DOHH2 (cell line): Measurements from ENCODE around the gene ZNF514.
A peak's percentile ranks its signal among the peaks of the same experiment; 100 is the strongest.
"Not testable (repeated sequence)": the region's sequence is repeated elsewhere in the genome, so short reads cannot be mapped to it uniquely, and the experiment has no call there.

Source experiments
- H3F3A ChIP-seq: fragments of 200-600 bp; sonication (generic), shearing (Covaris generic); 2 replicates; pipeline ENCODE4 v1.6.0; 2016; ENCODE audit warnings: antibody characterized with exemption, mild to moderate bottlenecking; ENCODE audit not compliant: control insufficient read depth, insufficient read depth
- H3K27ac ChIP-seq: fragments of 200-600 bp; sonication (generic); 2 replicates; pipeline ENCODE4 v1.5.1; 2014; ENCODE audit warnings: low read depth, mild to moderate bottlenecking, low read length, moderate library complexity
- H3K27me3 ChIP-seq: fragments of 200-600 bp; sonication (generic); 2 replicates; pipeline ENCODE4 v1.6.1; 2014; ENCODE audit warnings: mild to moderate bottlenecking, low read length, mixed read lengths; ENCODE audit not compliant: control insufficient read depth
- H3K36me3 ChIP-seq: fragments of 200-600 bp; sonication (generic); 2 replicates; pipeline ENCODE4 v1.6.1; 2014; ENCODE audit warnings: mild to moderate bottlenecking, low read length, moderate library complexity, mixed read lengths; ENCODE audit not compliant: control insufficient read depth
- H3K4me1 ChIP-seq: fragments of 200-600 bp; sonication (generic); 2 replicates; pipeline ENCODE4 v1.6.1; 2014; ENCODE audit warnings: mild to moderate bottlenecking, low read length, mixed read lengths; ENCODE audit not compliant: control insufficient read depth
- H3K4me2 ChIP-seq: fragments of 200-600 bp; sonication (generic); 2 replicates; pipeline ENCODE4 v1.6.0; 2014; ENCODE audit warnings: mild to moderate bottlenecking, low read length, moderate library complexity
- H3K4me3 ChIP-seq: fragments of 200-600 bp; sonication (generic); 2 replicates; pipeline ENCODE4 v1.5.1; 2014; ENCODE audit warnings: mild to moderate bottlenecking, low read length, mixed read lengths
- H3K79me2 ChIP-seq: fragments of 200-600 bp; sonication (generic); 2 replicates; pipeline ENCODE4 v1.6.1; 2014; ENCODE audit warnings: mild to moderate bottlenecking, low read length, mixed read lengths; ENCODE audit not compliant: control insufficient read depth
- H3K9me2 ChIP-seq: fragments of 200-600 bp; sonication (generic); replicated peaks from 2 replicates; pipeline ENCODE4 v1.6.1; 2014; ENCODE audit warnings: mild to moderate bottlenecking, low read length, mixed read lengths; ENCODE audit not compliant: control insufficient read depth
- H3K9me3 ChIP-seq: fragments of 200-600 bp; sonication (generic); 2 replicates; pipeline ENCODE4 v1.6.1; 2014; ENCODE audit warnings: antibody characterized with exemption, low read length, mixed read lengths; ENCODE audit not compliant: control insufficient read depth, insufficient read depth
- H4K20me1 ChIP-seq: fragments of 200-600 bp; sonication (generic); 2 replicates; pipeline ENCODE4 v1.6.0; 2014; ENCODE audit warnings: low read depth, mild to moderate bottlenecking, antibody characterized with exemption, low read length, moderate library complexity; ENCODE audit not compliant: control insufficient read depth, insufficient read depth
- CTCF ChIP-seq: fragments of 200-600 bp; sonication (generic); IDR thresholded peaks from one replicate; pipeline ENCODE4 v1.5.1; 2014; ENCODE audit warnings: antibody characterized with exemption, mild to moderate bottlenecking, low read depth, low read length; ENCODE audit not compliant: poor library complexity, severe bottlenecking
- EZH2phosphoT487 ChIP-seq: fragments of 200-600 bp; sonication (generic); IDR thresholded peaks from 2 replicates; pipeline ENCODE4 v1.6.1; 2017; ENCODE audit warnings: borderline replicate concordance, mild to moderate bottlenecking, antibody characterized with exemption, low read length, moderate library complexity, mixed read lengths

Gene ZNF514

GRCh38 chr2:95206096-95206495 is 46.4 kb upstream of the ZNF514 start:
- Histone ChIP-seq H3K9me2 (no peaks in the 10 kb centered on the region), H3K4me3 (peak overlapping the region; percentile 89), H3K36me3 (peaks cover 2% of the 10 kb centered on the region), H3K27me3 (no peaks in the 10 kb centered on the region), H3F3A (no peaks in the 10 kb centered on the region), H3K9me3 (peaks cover 10% of the 10 kb centered on the region; the same call in 1 of the 2 replicates), H3K27ac (no peak overlapping the region), H4K20me1 (no peaks in the 10 kb centered on the region), H3K79me2 (no peaks in the 10 kb centered on the region; the same call in 1 of the 2 replicates), H3K4me2 (peak overlapping the region; percentile 71), H3K4me1 (peaks cover 14% of the 10 kb centered on the region)
- no peak for TF ChIP-seq EZH2phosphoT487
- TF ChIP-seq CTCF, result no peak

GRCh38 chr2:95204396-95204795 is 44.7 kb upstream of the ZNF514 start:
- no peaks in the 10 kb centered on the region for H3K27me3 ChIP-seq

GRCh38 chr2:95203911-95204310 is 44.3 kb upstream of the ZNF514 start:
- H3F3A ChIP-seq, result no peaks in the 10 kb centered on the region
- no peaks in the 10 kb centered on the region for H4K20me1 ChIP-seq
- H3K79me2 ChIP-seq, result no peaks in the 10 kb centered on the region; the same call in 1 of the 2 replicates
- peaks cover 14% of the 10 kb centered on the region for H3K4me1 ChIP-seq
- no peaks in the 10 kb centered on the region for H3K9me2 ChIP-seq
- H3K36me3 ChIP-seq, result no peaks in the 10 kb centered on the region
- no peaks in the 10 kb centered on the region for H3K27me3 ChIP-seq
- peaks cover 3% of the 10 kb centered on the region; the same call in 1 of the 2 replicates for H3K9me3 ChIP-seq
- H3K4me3 ChIP-seq, result no peak overlapping the region
- TF ChIP-seq CTCF (no peak), EZH2phosphoT487 (no peak)
- H3K27ac ChIP-seq, result no peak overlapping the region
- no peak overlapping the region for H3K4me2 ChIP-seq

More at GRCh38 chr2:95204396-95204795, 44.7 kb upstream of the ZNF514 start:
- Histone ChIP-seq H3K9me3 (peaks cover 4% of the 10 kb centered on the region; the same call in 1 of the 2 replicates), H3K27ac (no peak overlapping the region), H3K4me1 (peaks cover 14% of the 10 kb centered on the region), H3K36me3 (no peaks in the 10 kb centered on the region), H4K20me1 (no peaks in the 10 kb centered on the region), H3K79me2 (no peaks in the 10 kb centered on the region; the same call in 1 of the 2 replicates), H3K4me2 (no peak overlapping the region), H3F3A (no peaks in the 10 kb centered on the region), H3K4me3 (no peak overlapping the region), H3K9me2 (no peaks in the 10 kb centered on the region)
- no peak for TF ChIP-seq CTCF
- no peak for TF ChIP-seq EZH2phosphoT487

- H3K27me3 ChIP-seq, H3K4me3 ChIP-seq, H3F3A ChIP-seq, H3K9me3 ChIP-seq, H3K36me3 ChIP-seq, H3K4me1 ChIP-seq, H4K20me1 ChIP-seq, H3K79me2 ChIP-seq, H3K27ac ChIP-seq, H3K9me2 ChIP-seq, H3K4me2 ChIP-seq: not testable (repeated sequence)
Observed at GRCh38 chr2:95192956-95193355, 33.3 kb upstream of the ZNF514 start.
